Frontal cortex (tissue), 4 donors: ENCODE results near the gene IMPDH1. TPM values are rescaled to one million over a fixed set of nuclear protein-coding genes. Genes with fewer than 3 reads are reported as not detected.

Source experiments
- DNase-seq, 2 donors: peaks; one replicate each; pipeline ENCODE4 v3.0.0; 2012; ENCODE audit warnings: low spot score in 2 of 2
- FAIRE-seq: peaks from 2 replicates; lab custom pipeline; 2012; peaks lifted over from hg19 to GRCh38; lab: Jason Lieb, UNC
- total RNA-seq: library from RNA; depleted of rRNA; stranded (reverse); fragments of >200 nt; gene quantifications from one replicate; pipeline ENCODE4 v1.2.3, GENCODE V29; 2014
- donor health status: control.
- donor health status: control.
- donor health status: control.

IMPDH1 gene
- total RNA-seq, 1 donor from 2014 or later, result 26.5 TPM

- DNase-seq (no peak), FAIRE-seq (no peak)
Measured at GRCh38 chr7:128370491-128370890, 39.3 kb downstream of the IMPDH1 start.

GRCh38 chr7:128366986-128367385 lies 42.8 kb downstream of the IMPDH1 start:
- FAIRE-seq, result no peak
- no peak for DNase-seq

DNA sequence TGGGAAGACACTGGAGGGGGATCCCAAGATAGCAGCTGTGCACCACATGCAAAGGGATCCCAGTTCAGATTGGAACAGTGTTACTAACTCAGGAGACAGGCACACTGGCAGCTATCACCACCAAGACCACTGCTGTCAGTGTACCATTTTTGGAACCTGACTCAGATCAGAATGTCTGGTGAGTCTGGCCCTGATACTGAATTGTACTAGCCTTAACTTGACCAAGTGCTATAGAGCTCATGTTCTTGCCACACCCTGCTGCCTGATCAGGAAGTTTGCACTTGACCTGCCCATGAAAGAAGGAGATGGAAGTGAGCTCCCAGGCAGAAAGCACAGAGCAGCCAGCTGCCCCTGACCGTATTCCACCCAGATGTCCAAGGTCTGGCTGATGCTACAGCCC lies 43.5 kb downstream of the IMPDH1 start:
- FAIRE-seq (no peak), DNase-seq (no peak)

- no peak for FAIRE-seq
- DNase-seq, result no peak
Measured at GRCh38 chr7:128365432-128365831, 44.4 kb downstream of the IMPDH1 start.

DNA sequence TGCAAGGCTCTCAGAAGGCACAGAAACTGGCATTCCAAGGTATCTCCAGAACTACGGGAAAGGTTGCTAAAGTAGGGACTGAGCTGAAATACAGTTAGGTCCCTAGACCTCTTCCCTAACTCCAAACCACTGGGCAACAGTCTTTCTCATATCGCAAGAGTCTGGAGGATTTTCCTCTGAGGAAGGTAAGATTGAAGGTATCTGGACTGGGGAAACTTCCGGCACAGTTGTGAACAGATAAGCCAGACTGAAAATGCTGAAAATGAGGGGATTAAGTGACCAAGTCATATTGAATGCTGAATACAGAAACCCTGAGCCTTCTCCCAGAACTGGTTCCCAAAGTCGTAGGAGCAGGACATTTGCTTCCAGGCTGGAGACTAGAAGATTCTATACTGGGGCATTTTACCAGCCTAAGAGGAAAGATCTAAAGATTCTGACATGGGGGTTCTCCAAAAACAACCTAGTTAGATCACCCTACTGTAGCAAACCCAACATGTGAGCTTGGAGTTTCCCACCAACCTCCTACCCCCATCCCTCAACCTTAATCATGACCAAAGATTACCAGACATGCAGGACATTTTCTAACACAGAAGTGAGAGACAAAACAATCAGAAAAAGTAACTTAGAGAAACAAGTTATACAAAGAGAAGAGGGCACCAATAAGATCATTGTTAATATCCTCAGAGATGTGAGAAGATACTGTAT lies 45.5 kb downstream of the IMPDH1 start:
- DNase-seq, result no peak
- FAIRE-seq, result no peak

GRCh38 chr7:128363261-128363721 lies 46.5 kb downstream of the IMPDH1 start:
- DNase-seq (no peak), FAIRE-seq (no peak)

GRCh38 chr7:128362670-128363069 lies 47.1 kb downstream of the IMPDH1 start:
- FAIRE-seq (no peak), DNase-seq (no peak)

- peak; percentile 73 to 76 for DNase-seq
- no peak for FAIRE-seq
Measured at GRCh38 chr7:128361411-128362379, 48.1 kb downstream of the IMPDH1 start, which contains the start of gene PRRT4. TSS of gene PRRT4 (minus strand) at chr7:128361690.

DNA sequence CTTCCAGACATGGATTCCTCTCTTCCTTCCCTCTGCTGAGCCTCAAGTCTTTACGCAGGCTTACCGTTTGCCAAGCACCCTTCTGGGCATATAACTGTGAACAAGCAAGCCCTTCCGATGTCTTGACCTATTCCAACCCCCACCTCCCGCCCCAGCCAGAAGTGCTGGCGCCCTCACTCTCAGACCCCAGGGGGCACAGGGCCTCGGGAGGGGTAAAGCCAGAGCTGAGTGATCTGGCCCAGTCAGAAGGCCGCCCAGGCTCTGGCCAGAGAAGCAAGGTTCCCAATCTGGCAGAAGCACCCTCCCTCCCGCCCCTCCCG lies 49.5 kb downstream of the IMPDH1 start:
- FAIRE-seq, result no peak
- no peak for DNase-seq

GRCh38 chr7:128359939-128360338 lies 49.8 kb downstream of the IMPDH1 start:
- no peak for FAIRE-seq
- DNase-seq, result no peak

- no peak for DNase-seq
- no peak for FAIRE-seq
Measured at GRCh38 chr7:128359336-128359735, 50.4 kb downstream of the IMPDH1 start.

DNA sequence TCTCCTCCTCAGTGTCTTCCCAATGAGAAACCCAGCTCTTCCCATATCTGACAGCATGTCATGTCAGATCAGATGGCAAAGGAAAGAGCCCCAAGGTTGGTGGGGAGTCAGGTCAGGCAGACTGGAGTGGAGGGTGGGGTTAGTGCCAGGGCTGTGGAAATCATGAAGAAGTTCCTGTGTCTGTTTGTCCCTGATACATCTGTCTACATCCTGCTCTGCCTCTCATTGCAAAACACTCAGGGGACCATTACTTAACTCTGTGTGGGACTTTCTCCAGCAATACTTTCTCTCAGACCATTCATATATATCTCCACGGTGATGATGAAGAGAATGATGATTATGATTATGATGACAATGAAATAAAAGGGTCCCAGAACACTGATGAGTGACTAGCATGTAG lies 51.5 kb downstream of the IMPDH1 start:
- no peak for DNase-seq
- no peak for FAIRE-seq

DNA sequence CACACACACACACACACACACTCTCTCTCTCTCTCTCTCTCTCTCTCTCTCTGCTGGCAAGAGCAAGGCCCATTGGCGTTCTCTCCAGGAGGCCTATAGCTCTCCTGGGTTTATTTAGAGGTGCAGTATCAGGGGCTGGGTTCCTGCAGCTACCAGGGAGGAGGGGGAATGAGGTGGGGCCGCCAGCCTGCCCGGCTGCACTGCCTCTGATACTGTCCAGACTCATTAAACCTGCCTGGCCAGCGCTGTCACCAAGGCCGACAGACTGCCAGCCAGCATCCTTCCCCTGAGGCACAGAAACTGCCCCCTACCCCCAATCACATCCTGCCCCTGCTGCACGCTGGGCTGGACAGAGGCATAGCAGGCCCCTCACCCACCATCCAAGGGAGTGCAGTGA lies 52.6 kb downstream of the IMPDH1 start:
- no peak for FAIRE-seq
- no peak for DNase-seq

DNA sequence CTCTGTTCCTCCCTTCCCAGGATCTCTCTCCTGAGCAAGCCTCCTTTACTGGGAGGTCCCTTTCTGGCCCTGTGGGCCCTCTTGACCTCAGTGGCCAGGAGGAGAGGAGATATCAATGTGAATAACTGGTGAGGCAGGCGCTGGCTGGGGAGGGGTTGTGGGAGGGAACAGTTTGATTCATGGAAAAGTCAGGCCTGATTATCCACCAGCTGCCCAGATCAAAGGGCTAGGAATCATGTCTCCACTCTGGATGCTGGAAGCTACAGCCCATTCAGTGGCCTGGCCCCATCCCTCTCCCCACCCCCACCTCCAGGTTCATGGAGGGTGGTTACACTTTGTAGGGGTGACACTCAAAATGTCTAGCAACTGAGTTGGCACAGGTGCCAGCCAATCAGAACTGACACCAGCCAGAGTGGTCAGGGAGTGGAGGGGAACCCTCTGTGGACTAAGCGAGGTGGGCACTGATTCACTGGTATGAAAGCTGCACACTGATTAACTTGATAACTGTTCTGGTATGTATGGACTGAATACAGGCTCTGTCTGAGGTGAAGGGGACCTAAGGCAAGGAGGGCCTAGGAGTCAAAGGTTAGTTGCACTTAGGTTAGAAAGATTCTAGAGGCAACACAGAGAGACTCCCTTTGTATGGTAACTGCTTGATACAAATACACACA lies 53.1 kb downstream of the IMPDH1 start:
- DNase-seq (no peak), FAIRE-seq (no peak)

DNA sequence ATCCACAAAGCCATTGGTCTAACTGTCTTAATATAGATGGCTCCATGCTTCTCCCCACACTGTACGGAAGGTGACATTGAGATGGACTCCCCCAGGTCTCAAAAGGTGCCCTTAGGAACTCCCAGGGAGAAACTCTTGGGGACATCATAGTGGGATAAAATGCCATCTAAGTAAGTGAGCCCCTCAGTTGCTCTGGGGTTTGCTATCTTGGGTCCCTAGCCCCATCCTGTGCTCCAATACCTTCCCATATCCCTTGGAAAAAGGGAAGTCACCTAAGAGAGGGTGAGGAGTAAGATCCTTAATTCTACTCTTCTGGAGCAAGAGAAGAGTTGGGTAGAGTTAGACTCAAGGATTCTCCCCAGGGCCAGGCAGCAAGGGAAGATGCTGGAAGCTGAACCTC lies 56.2 kb downstream of the IMPDH1 start:
- no peak for DNase-seq
- FAIRE-seq, result no peak

- no peak for DNase-seq
- FAIRE-seq, result no peak
Measured at GRCh38 chr7:128353189-128353588, 56.6 kb downstream of the IMPDH1 start.

GRCh38 chr7:128352636-128353035 lies 57.1 kb downstream of the IMPDH1 start:
- DNase-seq (no peak), FAIRE-seq (no peak)

DNA sequence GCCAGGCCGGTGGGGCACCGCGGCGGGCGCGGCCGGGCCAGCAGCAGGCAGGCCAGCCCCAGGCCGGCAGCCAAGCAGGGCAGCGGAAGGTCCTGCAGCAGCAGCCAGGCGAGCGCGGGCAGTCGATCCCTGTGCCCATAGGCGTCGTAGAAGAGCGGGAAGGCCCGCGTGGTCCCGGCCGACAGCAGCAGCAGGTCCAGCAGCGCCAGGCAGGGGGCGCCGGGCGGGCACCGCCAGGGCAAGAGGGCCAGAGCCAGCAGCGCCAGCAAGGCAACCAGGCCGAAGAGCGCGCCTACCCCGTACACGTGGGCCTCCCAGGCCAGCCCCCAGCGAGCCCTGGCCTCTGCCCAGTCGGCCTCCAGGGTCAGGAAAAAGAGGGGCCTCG lies 57.6 kb downstream of the IMPDH1 start:
- FAIRE-seq (no peak), DNase-seq (peak; percentile 64 to 72)

DNA sequence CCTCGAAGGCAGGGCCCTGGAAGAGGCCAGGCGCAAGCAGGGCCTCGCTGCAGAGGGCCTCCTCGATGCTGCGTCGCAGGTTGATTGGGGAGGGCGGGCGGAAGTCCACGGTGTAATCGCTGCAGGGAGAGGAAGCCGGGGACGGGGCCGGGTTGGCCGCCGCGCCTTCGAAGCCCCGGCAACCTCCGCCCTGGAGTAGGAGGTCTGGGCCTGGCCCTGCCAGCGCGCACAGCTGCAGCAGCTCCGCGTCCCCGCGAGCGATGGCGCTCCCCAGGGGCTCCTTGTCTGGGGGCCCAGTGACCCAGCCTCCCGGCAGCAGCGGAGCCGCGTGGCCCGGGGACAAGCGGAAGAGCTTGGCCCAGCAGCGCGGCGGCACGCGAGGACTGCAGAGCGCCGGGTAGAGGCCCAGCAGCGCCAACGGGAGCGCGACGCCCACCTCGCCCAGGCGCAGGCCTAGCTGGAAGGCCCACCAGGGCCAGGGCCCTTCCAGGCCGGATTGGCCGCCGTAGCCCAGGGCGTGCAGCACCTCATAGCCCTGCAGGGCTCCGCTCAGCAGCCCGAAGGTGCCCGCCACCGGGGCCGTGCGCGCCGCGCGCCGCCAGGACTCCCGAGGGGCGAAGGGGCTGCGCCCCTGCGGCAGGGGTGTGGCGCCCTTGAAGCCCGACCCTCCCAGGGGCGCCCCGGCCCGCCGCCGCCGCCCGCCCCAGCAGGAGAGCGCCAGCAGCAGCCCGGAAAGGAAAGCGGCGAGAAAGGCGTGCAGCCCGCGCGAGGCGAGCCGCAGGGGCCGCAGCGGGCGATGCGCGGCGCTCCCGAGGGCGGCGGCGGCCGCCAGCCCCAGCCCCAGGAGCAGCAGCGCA lies 58.3 kb downstream of the IMPDH1 start:
- DNase-seq (no peak), FAIRE-seq (no peak)
